Measurements from ENCODE around the gene IMPA2. TPM values are rescaled to one million over a fixed set of nuclear protein-coding genes. Genes with fewer than 3 reads are reported as not detected.

IMPA2 gene
- polyA plus RNA-seq, 1 donor (not counting 4 experiments of a cell fraction or from before 2014, with no cell fraction given), result 17.6 TPM

DNA sequence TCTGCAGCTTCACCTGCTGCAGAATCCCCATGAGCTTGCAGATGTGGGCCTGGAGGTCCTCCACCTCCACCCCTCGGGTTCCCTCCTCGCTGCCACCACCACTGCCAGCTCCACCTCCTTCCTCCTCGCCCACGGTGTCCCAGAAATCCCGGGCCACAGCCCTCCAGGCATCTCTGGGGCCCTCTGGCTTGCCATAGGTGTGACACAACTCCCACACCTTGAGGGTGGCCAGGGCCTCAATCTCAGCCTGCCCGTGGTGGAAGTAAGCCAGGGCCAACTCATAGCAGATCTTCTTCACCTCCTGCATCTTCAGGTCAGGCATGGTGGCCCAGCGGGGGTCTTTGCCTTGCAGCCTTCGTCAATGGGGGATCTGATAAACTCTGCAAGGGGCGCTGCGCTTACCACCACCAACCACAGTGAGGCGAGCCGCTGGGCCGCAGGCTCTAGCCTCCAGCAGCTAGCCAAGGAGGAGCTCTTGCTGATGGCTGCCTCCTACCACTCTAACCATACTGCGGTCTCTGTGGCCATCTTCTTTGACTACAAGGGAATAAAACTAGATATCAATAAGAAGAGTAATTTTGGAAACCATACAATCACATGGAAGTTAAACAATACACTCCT, 76.2 kb downstream of the IMPA2 start:
- Histone ChIP-seq H3K9me3 (ENCODE audit: control insufficient read depth, low read depth, low read length) (no peaks in the 10 kb centered on the region), H3K4me1 (ENCODE audit: control insufficient read depth, extremely low read depth, insufficient read depth, low read length) (no peaks in the 10 kb centered on the region), H4K20me1 (ENCODE audit: control insufficient read depth, extremely low read depth, insufficient read depth, low read length) (no peaks in the 10 kb centered on the region), H2AFZ (ENCODE audit: control insufficient read depth, low read length) (no peak overlapping the region), H3K9me1 (ENCODE audit: control insufficient read depth, extremely low read depth, insufficient read depth, low read length) (no peaks in the 10 kb centered on the region), H3K79me2 (ENCODE audit: control insufficient read depth, insufficient read depth, low read length) (no peaks in the 10 kb centered on the region), H3K9ac (ENCODE audit: control insufficient read depth, extremely low read depth, insufficient read depth, low read length) (no peak overlapping the region), H3K4me3 (ENCODE audit: control insufficient read depth in 2 of 3, extremely low read depth in 1 of 3, insufficient read depth in 2 of 3, low read depth in 1 of 3, low read length in 3 of 3) (no peak overlapping the region), H3K27ac (ENCODE audit: control insufficient read depth, insufficient read depth, low read length) (no peak overlapping the region), H3K4me2 (ENCODE audit: control insufficient read depth, extremely low read depth, insufficient read depth, low read depth, low read length) (no peak overlapping the region), H3K27me3 (ENCODE audit: control insufficient read depth, extremely low read depth, insufficient read depth, low read length) (no peaks in the 10 kb centered on the region), H3K36me3 (ENCODE audit: control insufficient read depth in 2 of 2, extremely low read depth in 1 of 2, insufficient read depth in 2 of 2, low read length in 2 of 2) (no peaks in the 10 kb centered on the region)
- DNase-seq (ENCODE audit: low read depth, low spot score), result no peak
- TF ChIP-seq, protein P1, sequence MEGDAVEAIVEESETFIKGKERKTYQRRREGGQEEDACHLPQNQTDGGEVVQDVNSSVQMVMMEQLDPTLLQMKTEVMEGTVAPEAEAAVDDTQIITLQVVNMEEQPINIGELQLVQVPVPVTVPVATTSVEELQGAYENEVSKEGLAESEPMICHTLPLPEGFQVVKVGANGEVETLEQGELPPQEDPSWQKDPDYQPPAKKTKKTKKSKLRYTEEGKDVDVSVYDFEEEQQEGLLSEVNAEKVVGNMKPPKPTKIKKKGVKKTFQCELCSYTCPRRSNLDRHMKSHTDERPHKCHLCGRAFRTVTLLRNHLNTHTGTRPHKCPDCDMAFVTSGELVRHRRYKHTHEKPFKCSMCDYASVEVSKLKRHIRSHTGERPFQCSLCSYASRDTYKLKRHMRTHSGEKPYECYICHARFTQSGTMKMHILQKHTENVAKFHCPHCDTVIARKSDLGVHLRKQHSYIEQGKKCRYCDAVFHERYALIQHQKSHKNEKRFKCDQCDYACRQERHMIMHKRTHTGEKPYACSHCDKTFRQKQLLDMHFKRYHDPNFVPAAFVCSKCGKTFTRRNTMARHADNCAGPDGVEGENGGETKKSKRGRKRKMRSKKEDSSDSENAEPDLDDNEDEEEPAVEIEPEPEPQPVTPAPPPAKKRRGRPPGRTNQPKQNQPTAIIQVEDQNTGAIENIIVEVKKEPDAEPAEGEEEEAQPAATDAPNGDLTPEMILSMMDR (optimal IDR thresholded peaks at IDR 0.05 in 1 of 3, IDR thresholded peaks at IDR 0.05 in 1 of 3, conservative IDR thresholded peaks at IDR 0.05 in 1 of 3; ENCODE audit: extremely low read depth in 1 of 3, insufficient read depth in 2 of 3, low read length in 3 of 3), result peak in 1 of 3 experiments; percentile 2
- no peak for TF ChIP-seq EZH2 (IDR thresholded peaks at IDR 0.05; ENCODE audit: low read length)
- no peak for FAIRE-seq
- dilution Hi-C loops (cut with MboI; ENCODE audit: extremely low pct_ligation_motif_present, low sequenced_read_pairs), result no loop called here

DNA sequence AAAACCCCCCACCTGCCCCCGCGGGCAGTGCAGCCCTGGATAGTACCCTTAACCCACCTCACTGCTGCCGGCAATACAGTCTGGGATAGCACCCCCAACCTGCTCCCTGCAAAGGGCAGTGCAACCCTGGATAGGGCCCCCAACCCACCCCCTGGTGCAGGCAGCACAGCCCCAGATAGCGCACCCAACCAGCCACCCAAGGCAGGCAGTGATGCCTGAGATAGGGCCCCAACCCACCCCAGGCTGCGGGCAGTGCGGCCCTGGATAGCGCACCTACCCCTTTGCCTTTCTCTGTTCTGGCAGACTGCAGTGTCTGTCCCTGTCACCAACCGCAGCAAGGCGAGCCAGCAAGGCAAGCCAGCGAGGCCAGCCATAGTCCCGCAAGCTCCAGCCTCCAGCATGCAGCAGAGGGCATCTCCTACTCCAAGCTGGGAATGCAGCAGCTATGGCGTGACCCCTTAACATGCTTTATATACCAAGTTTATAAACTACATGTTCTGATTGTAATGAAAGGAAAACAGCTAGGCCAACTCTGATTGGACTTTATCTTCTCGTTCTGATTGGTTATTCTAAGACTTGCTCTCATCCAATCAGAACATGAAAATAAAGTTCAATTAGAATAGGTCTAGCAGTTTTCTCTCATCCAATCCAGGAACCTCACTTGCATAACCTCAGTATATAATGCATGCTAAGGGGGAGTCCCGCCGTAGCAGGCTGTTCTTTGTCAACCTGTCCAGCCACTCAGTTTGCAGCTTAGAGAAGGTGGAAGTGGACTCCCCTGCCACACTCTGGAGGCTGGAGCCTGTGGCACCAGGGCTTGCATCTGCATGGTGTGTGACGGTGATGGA, 78.3 kb downstream of the IMPA2 start:
- Histone ChIP-seq H3K9me1 (ENCODE audit: control insufficient read depth, extremely low read depth, insufficient read depth, low read length) (no peaks in the 10 kb centered on the region), H3K36me3 (ENCODE audit: control insufficient read depth in 2 of 2, extremely low read depth in 1 of 2, insufficient read depth in 2 of 2, low read length in 2 of 2) (no peaks in the 10 kb centered on the region), H3K27ac (ENCODE audit: control insufficient read depth, insufficient read depth, low read length) (no peak overlapping the region), H3K4me2 (ENCODE audit: control insufficient read depth, extremely low read depth, insufficient read depth, low read depth, low read length) (no peak overlapping the region), H3K4me3 (ENCODE audit: control insufficient read depth in 2 of 3, extremely low read depth in 1 of 3, insufficient read depth in 2 of 3, low read depth in 1 of 3, low read length in 3 of 3) (no peak overlapping the region), H4K20me1 (ENCODE audit: control insufficient read depth, extremely low read depth, insufficient read depth, low read length) (no peaks in the 10 kb centered on the region), H3K27me3 (ENCODE audit: control insufficient read depth, extremely low read depth, insufficient read depth, low read length) (no peaks in the 10 kb centered on the region), H3K9ac (ENCODE audit: control insufficient read depth, extremely low read depth, insufficient read depth, low read length) (no peak overlapping the region), H2AFZ (ENCODE audit: control insufficient read depth, low read length) (no peak overlapping the region), H3K4me1 (ENCODE audit: control insufficient read depth, extremely low read depth, insufficient read depth, low read length) (no peaks in the 10 kb centered on the region), H3K79me2 (ENCODE audit: control insufficient read depth, insufficient read depth, low read length) (no peaks in the 10 kb centered on the region), H3K9me3 (ENCODE audit: control insufficient read depth, low read depth, low read length) (no peaks in the 10 kb centered on the region)
- no peak for TF ChIP-seq EZH2 (IDR thresholded peaks at IDR 0.05; ENCODE audit: low read length)
- TF ChIP-seq, protein P1 (optimal IDR thresholded peaks at IDR 0.05 in 1 of 3, IDR thresholded peaks at IDR 0.05 in 1 of 3, conservative IDR thresholded peaks at IDR 0.05 in 1 of 3; ENCODE audit: extremely low read depth in 1 of 3, insufficient read depth in 2 of 3, low read length in 3 of 3), result no peak
- DNase-seq (ENCODE audit: low read depth, low spot score) (no peak), FAIRE-seq (no peak)
- dilution Hi-C loops (cut with MboI; ENCODE audit: extremely low pct_ligation_motif_present, low sequenced_read_pairs), result no loop called here

Data from keratinocyte (primary cell).